Stimulated activated CD8-positive, alpha-beta memory T cell treated with anti-CD3 and anti-CD28 coated beads, Interleukin-7, amount 100 ng/mL, for 48 hours (primary cell): ENCODE data around the gene SPO11.
"Not testable (repeated sequence)": the region's sequence is repeated elsewhere in the genome, so short reads cannot be mapped to it uniquely, and the experiment has no call there.

Source experiments
- DNase-seq, 2 donors: peaks; one replicate each; pipeline ENCODE4 v3.0.0-alpha.2; 2020; ENCODE audit warnings: low read depth in 1 of 2; ENCODE audit errors: extremely low read depth in 1 of 2

SPO11 gene

GRCh38 chr20:57332105-57333089 is 2.8 kb downstream of the SPO11 start:
- no peak for DNase-seq

GRCh38 chr20:57335392-57335791 is 5.8 kb downstream of the SPO11 start:
- no peak for DNase-seq

GRCh38 chr20:57341663-57342062 is 12.1 kb downstream of the SPO11 start:
- no peak for DNase-seq

GRCh38 chr20:57342829-57343228 is 13.2 kb downstream of the SPO11 start:
- no peak for DNase-seq

GRCh38 chr20:57346477-57346876 is 16.9 kb downstream of the SPO11 start:
- peak in 1 of 2 donors; percentile 53 for DNase-seq

GRCh38 chr20:57347393-57347792 is 17.8 kb downstream of the SPO11 start:
- DNase-seq = no peak

- DNase-seq = not testable (repeated sequence)
These were observed 18.8 kb downstream of the SPO11 start for GRCh38 chr20:57348200-57348921.

- DNase-seq = not testable (repeated sequence)
These were observed 19.4 kb downstream of the SPO11 start for GRCh38 chr20:57348922-57349574.

GRCh38 chr20:57350081-57350710 is 20.6 kb downstream of the SPO11 start:
- DNase-seq = no peak

GRCh38 chr20:57350726-57351041 is 21.1 kb downstream of the SPO11 start:
- not testable (repeated sequence) for DNase-seq

- DNase-seq = peak; percentile 78 to 85
These were observed 21.6 kb downstream of the SPO11 start, which contains the start of gene RAE1 for GRCh38 chr20:57351042-57351783. TSS of gene RAE1 (plus strand) at chr20:57351255. CDS start at chr20:57354039, 2,784 bp downstream.

GRCh38 chr20:57352305-57352704 is 22.7 kb downstream of the SPO11 start:
- DNase-seq = no peak

GRCh38 chr20:57353351-57353750 is 23.7 kb downstream of the SPO11 start:
- DNase-seq = no peak

- DNase-seq = no peak
These were observed 31.9 kb downstream of the SPO11 start for GRCh38 chr20:57361517-57361916.

- DNase-seq = no peak
These were observed 34.8 kb downstream of the SPO11 start for GRCh38 chr20:57364451-57364850.

- no peak for DNase-seq
These were observed 40.0 kb downstream of the SPO11 start for GRCh38 chr20:57369596-57369995.

- DNase-seq = no peak
These were observed 40.7 kb downstream of the SPO11 start for GRCh38 chr20:57370316-57370715.

- DNase-seq = no peak
These were observed 41.8 kb downstream of the SPO11 start for GRCh38 chr20:57371363-57371762.

- no peak for DNase-seq
These were observed 42.6 kb downstream of the SPO11 start for GRCh38 chr20:57372157-57372556.
